GM12892 (cell line): ENCODE measurements around the gene AGFG2.

Experiments used
- POLR2A ChIP-seq: IDR thresholded peaks from 2 replicates; pipeline ENCODE4 v1.6.1; 2011; ENCODE audit warnings: low read depth, low read length, control low read depth
- POLR2AphosphoS5 ChIP-seq: IDR thresholded peaks from 2 replicates; pipeline ENCODE4 v1.6.1; 2011; ENCODE audit warnings: low read depth, low read length, control low read depth
- TAF1 ChIP-seq: IDR thresholded peaks from 2 replicates; pipeline ENCODE4 v1.6.1; 2011; ENCODE audit warnings: low read depth, mild to moderate bottlenecking, control low read depth, low read length, borderline replicate concordance

DNA sequence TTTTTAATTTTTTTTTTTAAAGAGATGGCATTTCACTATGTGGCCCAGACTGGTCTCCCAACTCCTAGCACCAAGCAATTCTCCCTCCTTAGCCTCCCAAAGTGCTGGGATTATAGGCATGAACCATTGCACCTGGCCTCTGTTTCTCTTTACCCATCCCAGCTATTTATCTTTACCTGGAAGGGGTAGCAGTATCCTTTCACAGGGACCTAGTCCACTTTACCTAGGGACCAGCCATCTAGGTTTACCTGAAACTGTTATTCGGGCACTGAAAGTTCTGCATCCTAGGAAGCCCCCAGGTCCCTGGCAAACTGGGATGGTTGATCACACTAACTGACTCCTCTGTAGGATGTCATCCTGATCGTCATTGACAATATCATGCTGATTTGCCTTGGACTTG, 21.7 kb upstream of the AGFG2 start:
- TF ChIP-seq POLR2A: no peak
- TF ChIP-seq TAF1: no peak
- TF ChIP-seq POLR2AphosphoS5: no peak
